DMS114 treated with DMSO at 0.1 percent for 48 hours (cell line): ENCODE results near the gene SNU13.
"Not testable (repeated sequence)": the region's sequence is repeated elsewhere in the genome, so short reads cannot be mapped to it uniquely, and the experiment has no call there.

ENCODE experiments used
- DNase-seq: peaks from one replicate; lab custom pipeline; 2025; ENCODE audit not compliant: unreplicated experiment; lab: John Stamatoyannopoulos, UW

The SNU13 gene

DNA sequence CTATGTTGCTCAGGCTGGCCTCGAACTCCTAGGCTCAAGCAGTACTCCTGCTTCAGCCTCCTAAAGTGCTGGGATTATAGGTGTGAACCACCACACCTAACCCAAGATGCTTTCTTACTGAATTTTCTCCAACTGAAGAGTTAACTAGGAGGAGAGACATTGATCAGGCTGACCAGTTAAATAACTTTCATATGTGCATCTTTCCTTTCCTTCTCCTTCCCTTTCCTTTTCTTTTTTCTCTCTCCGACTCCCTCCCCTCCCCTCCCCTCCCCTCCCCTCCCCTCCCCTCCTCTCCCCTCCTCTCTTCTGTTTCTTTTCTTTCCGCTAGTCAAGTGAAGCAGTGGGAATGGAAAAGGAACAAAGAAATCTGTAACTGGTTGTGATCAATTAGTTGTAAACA is 40.9 kb downstream of the SNU13 start:
- DNase-seq, result no peak

DNA sequence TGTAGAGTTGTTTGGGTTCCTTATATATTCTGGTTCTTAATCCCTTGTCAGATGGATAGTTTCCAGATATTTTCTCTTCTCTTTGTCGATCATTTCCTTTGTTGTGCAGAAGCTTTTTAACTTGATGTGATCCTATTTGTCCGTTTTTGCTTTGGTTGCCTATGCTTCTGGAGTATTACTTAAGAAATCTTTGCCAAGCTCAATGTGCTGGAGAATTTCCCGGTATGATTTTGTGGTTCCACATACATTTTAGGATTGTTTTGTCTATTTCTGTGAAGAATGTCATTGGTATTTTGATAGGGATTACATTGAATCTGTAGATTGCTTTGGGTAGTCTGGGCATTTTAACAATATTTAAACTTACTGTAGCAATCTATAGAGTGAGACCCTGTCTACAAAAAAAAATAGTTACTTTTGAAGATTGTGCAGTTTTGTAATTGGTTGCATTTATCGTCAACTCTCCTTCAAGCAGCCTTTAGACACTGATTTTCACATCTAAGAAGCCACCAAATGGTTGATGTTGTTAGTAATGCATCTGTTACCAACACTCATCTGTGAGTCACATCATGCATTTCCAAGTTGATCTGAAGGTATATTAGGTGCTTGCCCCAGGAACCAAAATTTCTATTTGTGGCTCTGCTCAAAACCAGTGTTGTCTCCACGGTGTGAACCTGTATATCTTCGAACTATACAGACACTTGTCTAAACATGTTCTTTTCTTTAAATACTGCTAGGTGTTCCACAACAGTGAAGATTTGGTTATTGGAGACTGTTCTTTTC is 46.1 kb downstream of the SNU13 start:
- DNase-seq, result no peak

DNA sequence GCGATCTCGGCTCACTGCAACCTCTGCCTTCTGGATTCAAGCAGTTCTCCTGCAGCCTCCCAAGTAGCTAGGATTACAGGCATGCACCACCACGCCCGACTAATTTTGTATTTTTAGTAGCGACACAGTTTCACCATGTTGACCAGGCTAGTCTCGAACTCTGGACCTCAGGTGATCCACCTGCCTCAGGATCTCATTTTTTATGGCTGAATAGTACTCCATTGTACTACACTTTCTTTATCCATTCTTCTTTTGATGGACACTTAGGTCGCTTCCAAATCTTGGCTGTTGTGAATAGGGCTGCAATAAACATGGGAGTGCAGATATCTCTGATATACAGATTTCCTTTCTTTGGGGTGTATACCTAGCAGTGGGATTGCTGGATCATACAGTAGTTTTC is 46.8 kb downstream of the SNU13 start:
- no peak for DNase-seq

DNA sequence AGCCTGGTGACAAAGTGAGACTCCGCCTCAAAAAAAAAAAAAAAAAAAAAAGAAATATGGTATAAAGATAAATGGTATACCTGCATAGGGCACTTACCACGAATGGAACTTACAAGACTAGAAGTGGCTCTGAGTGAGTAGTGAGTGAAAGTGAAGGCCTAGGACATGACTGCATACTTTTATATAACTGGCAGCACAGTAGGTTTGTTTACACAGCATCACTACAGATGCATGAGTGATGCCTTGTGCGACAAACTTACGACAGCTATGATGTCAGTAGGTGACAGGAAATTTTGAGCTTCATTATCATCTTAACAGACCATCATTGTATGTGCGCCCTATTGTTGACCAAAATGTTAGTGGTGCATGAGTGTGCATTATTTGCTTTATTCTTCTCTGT is 49.9 kb downstream of the SNU13 start:
- DNase-seq, result no peak

DNA sequence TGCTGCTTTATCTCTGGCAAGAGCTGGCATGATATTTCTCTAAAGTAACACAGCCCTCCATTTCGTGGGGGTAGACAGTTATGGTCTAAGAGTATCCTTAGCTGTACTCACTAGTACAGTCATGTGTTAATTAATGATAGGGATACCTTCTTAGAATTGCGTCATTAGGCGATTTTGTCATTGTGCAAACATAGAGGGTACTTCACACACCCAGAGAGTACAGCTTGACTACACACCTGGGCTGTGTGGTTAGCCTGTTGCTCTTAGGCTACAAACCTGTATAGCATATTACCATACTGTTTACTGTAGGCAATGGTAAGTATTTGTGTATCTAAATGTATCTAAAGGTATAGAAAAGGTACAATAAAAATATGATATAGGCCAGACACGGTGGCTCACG is 50.5 kb downstream of the SNU13 start:
- no peak for DNase-seq

DNA sequence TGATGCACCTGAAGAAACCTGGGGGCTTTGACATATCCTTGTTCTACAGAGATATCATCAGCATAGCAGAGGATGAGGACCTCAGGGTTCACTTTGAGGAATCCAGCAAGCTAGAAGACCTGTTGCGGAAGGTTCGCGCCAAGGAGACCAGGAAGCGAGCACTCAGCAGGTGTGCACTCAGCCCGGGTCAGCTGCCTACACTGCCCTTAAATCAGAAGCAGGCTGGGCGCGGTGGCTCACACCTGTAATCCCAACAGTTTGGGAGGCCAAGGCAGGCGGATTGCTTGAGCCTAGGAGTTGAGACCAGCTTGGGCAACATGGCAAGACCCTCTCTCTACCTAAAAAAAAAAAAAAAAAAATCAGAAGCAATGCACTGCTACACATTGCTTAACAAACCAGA is 51.0 kb downstream of the SNU13 start:
- not testable (repeated sequence) for DNase-seq

DNA sequence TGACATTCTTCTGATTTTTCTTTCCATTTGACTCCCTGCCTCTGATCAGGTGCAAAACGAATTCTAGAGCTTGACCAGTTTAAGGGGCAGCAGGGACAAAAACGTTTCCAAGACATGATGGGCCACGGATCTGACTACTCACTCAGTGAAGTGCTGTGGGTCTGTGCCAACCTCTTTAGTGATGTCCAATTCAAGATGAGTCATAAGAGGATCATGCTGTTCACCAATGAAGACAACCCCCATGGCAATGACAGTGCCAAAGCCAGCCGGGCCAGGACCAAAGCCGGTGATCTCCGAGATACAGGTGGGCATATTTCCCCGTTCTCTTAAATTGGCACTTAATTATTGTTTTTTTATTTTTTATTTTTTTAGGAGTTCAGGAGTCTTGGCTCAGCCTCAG is 52.2 kb downstream of the SNU13 start:
- no peak for DNase-seq

DNA sequence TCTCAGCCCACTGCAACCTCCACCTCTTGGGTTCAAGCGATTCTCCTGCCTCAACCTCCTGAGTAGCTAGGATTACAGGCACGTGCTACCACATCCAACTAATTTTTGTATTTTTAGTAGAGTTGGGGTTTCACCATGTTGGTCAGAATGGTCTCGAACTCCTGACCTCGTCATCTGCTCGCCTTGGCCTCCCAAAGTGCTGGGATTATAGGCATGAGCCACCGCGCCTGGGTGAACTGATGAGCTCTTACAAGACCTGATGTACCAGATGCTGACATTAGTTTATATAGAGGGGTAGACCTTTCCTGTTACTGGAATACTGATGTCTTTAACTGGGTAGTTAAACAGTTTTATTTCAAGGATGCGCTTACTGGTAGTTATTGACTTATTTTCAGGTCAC is 54.1 kb downstream of the SNU13 start:
- DNase-seq, result not testable (repeated sequence)

DNA sequence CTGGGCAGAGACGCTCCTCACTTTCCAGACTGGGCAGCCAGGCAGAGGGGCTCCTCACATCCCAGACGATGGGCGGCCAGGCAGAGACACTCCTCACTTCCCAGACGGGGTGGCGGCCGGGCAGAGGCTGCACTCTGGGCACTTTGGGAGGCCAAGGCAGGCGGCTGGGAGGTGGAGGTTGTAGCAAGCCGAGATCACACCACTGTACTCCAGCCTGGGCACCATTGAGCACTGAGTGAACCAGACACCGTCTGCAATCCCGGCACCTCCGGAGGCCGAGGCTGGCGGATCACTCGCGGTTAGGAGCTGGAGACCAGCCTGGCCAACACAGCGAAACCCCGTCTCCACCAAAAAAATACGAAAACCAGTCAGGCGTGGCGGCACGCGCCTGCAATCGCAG is 57.1 kb downstream of the SNU13 start:
- not testable (repeated sequence) for DNase-seq

DNA sequence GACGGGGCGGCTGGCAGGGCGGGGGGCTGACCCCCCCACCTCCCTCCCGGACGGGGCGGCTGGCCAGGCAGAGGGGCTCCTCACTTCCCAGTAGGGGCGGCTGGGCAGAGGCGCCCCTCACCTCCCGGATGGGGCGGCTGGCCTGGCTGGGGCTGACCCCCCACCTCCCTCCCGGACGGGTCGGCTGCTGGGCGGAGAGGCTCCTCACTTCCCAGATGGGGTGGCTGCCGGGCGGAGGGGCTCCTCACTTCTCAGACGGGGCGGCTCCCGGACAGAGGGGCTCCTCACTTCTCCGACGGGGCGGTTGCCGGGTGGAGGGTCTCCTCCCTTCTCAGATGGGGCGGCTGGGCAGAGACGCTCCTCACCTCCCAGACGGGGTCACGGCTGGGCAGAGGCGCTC is 57.6 kb downstream of the SNU13 start:
- not testable (repeated sequence) for DNase-seq

DNA sequence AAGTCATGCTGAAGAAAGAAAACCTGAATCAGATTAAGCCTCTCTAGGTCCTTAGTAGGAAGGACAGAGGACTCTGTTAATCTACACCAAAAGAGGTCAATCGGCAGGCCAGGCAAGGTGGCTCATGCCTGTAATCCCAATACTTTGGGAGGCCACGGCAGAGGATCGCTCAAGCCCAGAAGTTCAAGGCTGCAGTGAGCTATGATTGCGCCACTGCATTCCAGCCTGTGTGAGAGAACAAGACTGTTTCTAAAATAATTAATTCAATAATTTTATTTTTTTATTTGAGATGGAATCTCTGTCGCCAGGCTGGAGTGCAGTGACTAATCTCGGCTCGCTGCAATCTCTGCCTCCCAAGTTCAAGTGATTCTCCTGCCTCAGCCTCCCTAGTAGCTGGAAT is 63.1 kb downstream of the SNU13 start:
- no peak for DNase-seq
